ENCODE measurements around the gene GDPD2. TPM values are rescaled to one million over a fixed set of nuclear protein-coding genes. Genes with fewer than 3 reads are reported as not detected.

Gene GDPD2
- total RNA-seq, 2 experiments from 2014 or later, result not detected

- no peak overlapping the region for H3K4me3 Mint-ChIP-seq
- intact Hi-C loops (cut with micrococcal nuclease), result no loop called here
- no peaks in the 10 kb centered on the region for H3K27me3 Mint-ChIP-seq
- no peak for ATAC-seq
- H3K27ac Mint-ChIP-seq, result no peak overlapping the region
- peaks cover 4% of the 10 kb centered on the region for H3K36me3 Mint-ChIP-seq (ENCODE audit: low read depth)
- DNase-seq, result no peak
- TF ChIP-seq, protein P1, sequence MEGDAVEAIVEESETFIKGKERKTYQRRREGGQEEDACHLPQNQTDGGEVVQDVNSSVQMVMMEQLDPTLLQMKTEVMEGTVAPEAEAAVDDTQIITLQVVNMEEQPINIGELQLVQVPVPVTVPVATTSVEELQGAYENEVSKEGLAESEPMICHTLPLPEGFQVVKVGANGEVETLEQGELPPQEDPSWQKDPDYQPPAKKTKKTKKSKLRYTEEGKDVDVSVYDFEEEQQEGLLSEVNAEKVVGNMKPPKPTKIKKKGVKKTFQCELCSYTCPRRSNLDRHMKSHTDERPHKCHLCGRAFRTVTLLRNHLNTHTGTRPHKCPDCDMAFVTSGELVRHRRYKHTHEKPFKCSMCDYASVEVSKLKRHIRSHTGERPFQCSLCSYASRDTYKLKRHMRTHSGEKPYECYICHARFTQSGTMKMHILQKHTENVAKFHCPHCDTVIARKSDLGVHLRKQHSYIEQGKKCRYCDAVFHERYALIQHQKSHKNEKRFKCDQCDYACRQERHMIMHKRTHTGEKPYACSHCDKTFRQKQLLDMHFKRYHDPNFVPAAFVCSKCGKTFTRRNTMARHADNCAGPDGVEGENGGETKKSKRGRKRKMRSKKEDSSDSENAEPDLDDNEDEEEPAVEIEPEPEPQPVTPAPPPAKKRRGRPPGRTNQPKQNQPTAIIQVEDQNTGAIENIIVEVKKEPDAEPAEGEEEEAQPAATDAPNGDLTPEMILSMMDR (IDR thresholded peaks at IDR 0.05), result no peak
- POLR2A ChIA-PET, result interaction anchor here (0.5 kb wide), 1 partner anchor 809 kb away, joined by 3 read pairs; no protein-coding TSS in a partner anchor
- H3K4me1 Mint-ChIP-seq (ENCODE audit: low read depth), result peaks cover 15% of the 10 kb centered on the region
- H3K9me3 Mint-ChIP-seq, result no peaks in the 10 kb centered on the region
- CTCF ChIA-PET, result no interaction called here
Observed at GRCh38 chrX:70468709-70469108, 45.6 kb downstream of the GDPD2 start.

- Mint-ChIP-seq H3K9me3 (no peaks in the 10 kb centered on the region), H3K4me1 (ENCODE audit: low read depth) (peaks cover 19% of the 10 kb centered on the region), H3K4me3 (no peak overlapping the region), H3K27ac (no peak overlapping the region), H3K27me3 (no peaks in the 10 kb centered on the region), H3K36me3 (ENCODE audit: low read depth) (peaks cover 4% of the 10 kb centered on the region)
- ATAC-seq, result peak; percentile 30
- intact Hi-C loops (cut with micrococcal nuclease), result no loop called here
- POLR2A ChIA-PET, result no interaction called here
- CTCF ChIA-PET, result no interaction called here
- DNase-seq, result peak; percentile 3
- TF ChIP-seq, protein P1 (IDR thresholded peaks at IDR 0.05), result no peak
Observed at GRCh38 chrX:70470850-70471289, 47.8 kb downstream of the GDPD2 start.

- no peak overlapping the region for H3K27ac Mint-ChIP-seq
- intact Hi-C loops (cut with micrococcal nuclease), result no loop called here
- ATAC-seq, result no peak
Observed at GRCh38 chrX:70476166-70476933, 53.2 kb downstream of the GDPD2 start.

DNA sequence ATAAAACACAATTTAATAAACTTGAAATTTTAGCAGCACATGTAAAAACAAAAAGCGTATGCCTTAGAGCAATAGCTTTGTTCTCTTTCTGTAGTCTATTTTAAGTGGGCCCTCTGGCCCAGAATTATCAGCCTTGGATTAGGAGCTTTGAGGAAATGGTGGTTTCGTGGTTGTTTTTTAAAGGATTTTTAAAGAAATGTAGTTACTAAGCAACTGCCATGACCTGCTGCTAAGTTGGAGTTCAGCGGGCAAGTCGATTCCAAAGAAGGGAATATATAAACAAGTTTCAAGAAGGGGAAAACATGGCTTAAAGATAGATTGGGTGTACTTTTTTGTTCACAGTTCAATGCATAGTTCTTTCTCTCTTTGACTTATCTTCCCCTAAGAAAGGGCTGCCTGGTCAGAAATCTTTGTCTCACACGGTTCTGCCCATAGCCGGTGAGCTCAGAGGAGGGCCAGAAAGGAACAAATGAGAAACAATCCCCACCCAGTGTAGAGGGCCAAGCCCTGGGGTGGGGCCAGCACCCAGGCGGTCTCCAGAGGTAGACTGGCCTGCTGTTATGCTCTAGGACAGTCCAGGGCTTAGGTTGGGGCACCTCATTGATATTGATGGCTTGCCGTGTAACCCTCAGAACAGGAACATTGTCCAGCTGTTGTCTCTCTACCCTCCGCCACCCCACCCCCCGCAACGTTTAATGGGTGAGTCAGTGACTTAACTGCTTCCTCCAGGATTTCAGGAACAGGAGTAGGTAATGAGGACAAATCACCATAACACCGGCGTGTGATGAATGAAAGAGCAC, 54.0 kb downstream of the GDPD2 start:
- Mint-ChIP-seq H3K27me3 (no peaks in the 10 kb centered on the region), H3K36me3 (ENCODE audit: low read depth) (peaks cover 3% of the 10 kb centered on the region), H3K9me3 (no peaks in the 10 kb centered on the region), H3K4me3 (no peak overlapping the region), H3K27ac (no peak overlapping the region), H3K4me1 (ENCODE audit: low read depth) (peaks cover 7% of the 10 kb centered on the region)
- CTCF ChIA-PET, result no interaction called here
- intact Hi-C loops (cut with micrococcal nuclease), result no loop called here
- no peak for DNase-seq
- TF ChIP-seq, protein P1 (IDR thresholded peaks at IDR 0.05), result no peak
- no peak for ATAC-seq
- POLR2A ChIA-PET, result no interaction called here

More at GRCh38 chrX:70476166-70476933, 53.2 kb downstream of the GDPD2 start:
- peaks cover 13% of the 10 kb centered on the region for H3K4me1 Mint-ChIP-seq (ENCODE audit: low read depth)
- ChIA-PET POLR2A (no interaction called here), CTCF (interaction anchor here (1.0 kb wide), 1 partner anchor 22 kb away, joined by 3 read pairs; no protein-coding TSS in a partner anchor)
- no peak for DNase-seq
- H3K36me3 Mint-ChIP-seq (ENCODE audit: low read depth), result no peaks in the 10 kb centered on the region
- H3K4me3 Mint-ChIP-seq, result no peak overlapping the region
- TF ChIP-seq, protein P1 (IDR thresholded peaks at IDR 0.05), result no peak
- H3K9me3 Mint-ChIP-seq, result no peaks in the 10 kb centered on the region
- H3K27me3 Mint-ChIP-seq, result no peaks in the 10 kb centered on the region

DNA sequence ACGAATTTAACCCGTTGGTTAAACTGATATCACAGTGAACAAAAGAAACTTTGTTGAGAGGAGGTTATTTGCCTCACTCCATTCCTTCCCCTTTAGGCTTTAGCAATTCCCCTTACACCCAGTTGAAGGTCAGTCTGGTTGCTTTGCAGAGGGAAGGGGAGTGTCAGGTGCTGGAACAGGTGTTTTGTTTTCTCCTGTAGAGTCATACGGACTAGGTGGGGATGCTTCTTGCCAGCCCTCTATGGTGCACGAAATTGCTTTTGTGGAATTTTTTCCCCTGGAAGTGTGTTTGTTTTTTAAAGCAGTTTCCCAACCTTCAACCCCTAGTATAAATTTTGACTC, 54.6 kb downstream of the GDPD2 start:
- no peak overlapping the region for H3K4me3 Mint-ChIP-seq

More for the DNA sequence above, 54.6 kb downstream of the GDPD2 start:
- ATAC-seq (no peak), DNase-seq (no peak)
- POLR2A ChIA-PET, result no interaction called here
- no peaks in the 10 kb centered on the region for H3K27me3 Mint-ChIP-seq
- intact Hi-C loops (cut with micrococcal nuclease), result no loop called here
- H3K4me1 Mint-ChIP-seq (ENCODE audit: low read depth), result peaks cover 7% of the 10 kb centered on the region
- no peaks in the 10 kb centered on the region for H3K9me3 Mint-ChIP-seq
- TF ChIP-seq, protein P1 (IDR thresholded peaks at IDR 0.05), result no peak
- H3K36me3 Mint-ChIP-seq (ENCODE audit: low read depth), result peaks cover 3% of the 10 kb centered on the region
- CTCF ChIA-PET, result no interaction called here
- H3K27ac Mint-ChIP-seq, result no peak overlapping the region
